Measurements from ENCODE around the gene HIKESHI. TPM values are rescaled to one million over a fixed set of nuclear protein-coding genes. Genes with fewer than 3 reads are reported as not detected.

Gene HIKESHI
- total and polyA plus RNA-seq, 2 of the 13 experiments (the other 11 are each of a cell fraction or from before 2014, with no cell fraction given), result 67.8 to 74.8 TPM

DNA sequence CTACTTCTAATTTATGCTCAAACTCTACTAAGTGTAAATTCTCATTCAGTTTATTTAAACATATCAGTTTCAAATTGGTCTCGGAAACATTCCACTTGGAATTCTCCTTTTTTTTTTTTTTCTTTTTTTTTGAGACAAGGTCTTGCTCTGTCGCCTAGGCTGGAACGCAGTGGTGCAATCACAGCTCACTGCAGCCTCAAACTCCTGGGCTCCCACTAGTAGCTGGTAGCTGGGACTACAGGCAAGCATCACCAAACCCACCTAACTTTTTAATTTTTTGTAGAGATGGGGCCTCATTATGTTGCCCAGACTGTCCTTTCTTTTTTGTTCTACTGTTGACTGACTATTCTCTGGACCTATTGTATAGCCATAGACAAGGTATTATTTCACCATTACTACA lies 39.3 kb downstream of the HIKESHI start:
- Histone ChIP-seq H3K9me3 (ENCODE audit: low read length) (no peaks in the 10 kb centered on the region), H3K4me3 (replicated peaks in 1 of 3; ENCODE audit: insufficient read depth in 1 of 3, low read depth in 2 of 3, low read length in 3 of 3) (no peak overlapping the region), H3K36me3 (replicated peaks in 1 of 2; ENCODE audit: control insufficient read depth in 1 of 2, insufficient read depth in 2 of 2, low read length in 2 of 2) (peaks cover 1 to 9% of the 10 kb centered on the region in 2 experiments; a peak in 1 of 5 replicates), H3K27me3 (ENCODE audit: control insufficient read depth in 1 of 2, insufficient read depth in 2 of 2, low read length in 2 of 2) (no peaks in the 10 kb centered on the region), H3K4me2 (ENCODE audit: low read depth, low read length) (no peak overlapping the region), H3K79me2 (ENCODE audit: insufficient read depth, low read length) (no peaks in the 10 kb centered on the region), H3K27ac (ENCODE audit: extremely low read length, insufficient read depth, low read length) (no peak overlapping the region), H4K20me1 (ENCODE audit: insufficient read depth, low read length) (no peaks in the 10 kb centered on the region), H3K4me1 (ENCODE audit: insufficient read depth, low read length) (no peaks in the 10 kb centered on the region), H2AFZ (ENCODE audit: low read length) (no peak overlapping the region), H3K9ac (ENCODE audit: insufficient read depth, low read depth, low read length) (no peak overlapping the region)
- 99% methylated on average over 3 of the region's 3 CpGs for WGBS (ENCODE audit: low lambda C conversion rate)
- no TSS peak for BruUV-seq (replicated peaks)
- FAIRE-seq (no peak), ATAC-seq (no peak), DNase-seq (ENCODE audit: low spot score) (no peak)
- in situ Hi-C loops (cut with HindIII; ENCODE audit: extremely low pct_ligation_motif_present, low pct_unique_long_range_greater_than_20kb), result no loop called here
- TF ChIP-seq ZMYM3 (CRISPR knock-in tag; IDR thresholded peaks at IDR 0.05) (no peak), KLF16 (CRISPR knock-in tag; IDR thresholded peaks at IDR 0.05) (no peak), TBX2 (CRISPR knock-in tag; IDR thresholded peaks at IDR 0.05; ENCODE audit: borderline replicate concordance) (no peak), NR1H2 (CRISPR knock-in tag; IDR thresholded peaks at IDR 0.05; ENCODE audit: borderline replicate concordance, low read depth) (no peak), RBM39 (IDR thresholded peaks at IDR 0.05; ENCODE audit: low read depth, low read length, poor library complexity, severe bottlenecking) (no peak), TEF (CRISPR knock-in tag; IDR thresholded peaks at IDR 0.05) (no peak), MYNN (CRISPR knock-in tag; IDR thresholded peaks at IDR 0.05; ENCODE audit: low read depth) (no peak), RXRA (CRISPR knock-in tag; IDR thresholded peaks at IDR 0.05) (no peak), ZNF572 (CRISPR knock-in tag; IDR thresholded peaks at IDR 0.05) (no peak), RFXANK (CRISPR knock-in tag; IDR thresholded peaks at IDR 0.05) (no peak), HHEX (CRISPR knock-in tag; IDR thresholded peaks at IDR 0.05) (no peak), ETV5 (CRISPR knock-in tag; IDR thresholded peaks at IDR 0.05; ENCODE audit: borderline replicate concordance) (no peak), ZBTB38 (CRISPR knock-in tag; IDR thresholded peaks at IDR 0.05) (no peak), ZNF333 (CRISPR knock-in tag; IDR thresholded peaks at IDR 0.05; ENCODE audit: borderline replicate concordance) (no peak), ZNF224 (CRISPR knock-in tag; IDR thresholded peaks at IDR 0.05) (no peak), TAF15 (IDR thresholded peaks at IDR 0.05; ENCODE audit: low read depth, low read length, poor library complexity, severe bottlenecking) (no peak)
- TF ChIP-seq, protein P1, sequence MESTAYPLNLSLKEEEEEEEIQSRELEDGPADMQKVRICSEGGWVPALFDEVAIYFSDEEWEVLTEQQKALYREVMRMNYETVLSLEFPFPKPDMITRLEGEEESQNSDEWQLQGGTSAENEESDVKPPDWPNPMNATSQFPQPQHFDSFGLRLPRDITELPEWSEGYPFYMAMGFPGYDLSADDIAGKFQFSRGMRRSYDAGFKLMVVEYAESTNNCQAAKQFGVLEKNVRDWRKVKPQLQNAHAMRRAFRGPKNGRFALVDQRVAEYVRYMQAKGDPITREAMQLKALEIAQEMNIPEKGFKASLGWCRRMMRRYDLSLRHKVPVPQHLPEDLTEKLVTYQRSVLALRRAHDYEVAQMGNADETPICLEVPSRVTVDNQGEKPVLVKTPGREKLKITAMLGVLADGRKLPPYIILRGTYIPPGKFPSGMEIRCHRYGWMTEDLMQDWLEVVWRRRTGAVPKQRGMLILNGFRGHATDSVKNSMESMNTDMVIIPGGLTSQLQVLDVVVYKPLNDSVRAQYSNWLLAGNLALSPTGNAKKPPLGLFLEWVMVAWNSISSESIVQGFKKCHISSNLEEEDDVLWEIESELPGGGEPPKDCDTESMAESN (CRISPR knock-in tag; conservative IDR thresholded peaks at IDR 0.05), result no peak
- ChIA-PET POLR2A (no interaction called here), CTCF (ENCODE audit: low intra/inter-chr PET ratio, low total read pairs) (no interaction called here)
- intact Hi-C loops (cut with micrococcal nuclease; ENCODE audit: unreplicated experiment), result no loop called here

Data from HepG2 (cell line).